ENCODE results near the gene IER3. TPM values are rescaled to one million over a fixed set of nuclear protein-coding genes. Genes with fewer than 3 reads are reported as not detected.
A peak's percentile ranks its signal among the peaks of the same experiment; 100 is the strongest.

IER3 gene
- total and polyA plus RNA-seq, 2 of the 13 experiments (the other 11 are each of a cell fraction or from before 2014, with no cell fraction given): 51.1 to 131 TPM

DNA sequence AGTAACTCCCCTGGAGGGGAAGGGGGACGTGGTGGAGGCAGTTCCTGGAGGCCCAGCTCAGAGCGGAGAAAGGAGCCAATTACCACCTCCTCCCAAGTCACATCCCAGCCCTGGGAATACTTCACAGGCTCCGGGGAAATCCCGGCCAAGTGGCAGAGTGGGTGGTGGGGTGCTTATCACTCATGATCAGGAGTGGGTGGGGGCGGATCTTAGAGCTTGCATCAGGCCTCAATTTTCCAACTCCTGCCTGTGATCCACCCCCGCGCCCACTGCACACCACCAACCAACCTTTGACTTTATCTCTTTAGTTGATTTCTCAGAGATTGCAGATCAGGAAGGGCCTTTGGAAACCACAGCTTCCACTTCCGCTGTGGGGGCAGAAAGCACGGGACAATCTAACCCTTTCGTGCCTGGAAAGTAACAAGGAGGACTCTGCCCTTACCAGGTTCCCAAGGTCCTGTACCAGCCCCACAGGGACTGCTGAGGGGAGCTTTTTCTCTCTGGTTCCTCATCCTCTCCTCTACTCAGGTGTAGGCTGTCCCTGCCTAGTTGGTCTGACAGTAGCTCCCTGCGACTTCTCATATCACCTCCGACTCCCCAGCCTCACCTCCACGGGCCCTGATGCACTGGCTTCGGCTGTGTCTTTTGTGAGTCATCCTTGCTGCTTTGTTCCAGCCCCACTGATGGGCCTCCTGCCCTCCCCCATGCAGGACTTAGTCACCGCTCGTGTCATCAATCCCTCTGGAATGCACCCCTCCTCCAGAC lies 24.9 kb upstream of the IER3 start (continued):
- TF ChIP-seq, protein P1, sequence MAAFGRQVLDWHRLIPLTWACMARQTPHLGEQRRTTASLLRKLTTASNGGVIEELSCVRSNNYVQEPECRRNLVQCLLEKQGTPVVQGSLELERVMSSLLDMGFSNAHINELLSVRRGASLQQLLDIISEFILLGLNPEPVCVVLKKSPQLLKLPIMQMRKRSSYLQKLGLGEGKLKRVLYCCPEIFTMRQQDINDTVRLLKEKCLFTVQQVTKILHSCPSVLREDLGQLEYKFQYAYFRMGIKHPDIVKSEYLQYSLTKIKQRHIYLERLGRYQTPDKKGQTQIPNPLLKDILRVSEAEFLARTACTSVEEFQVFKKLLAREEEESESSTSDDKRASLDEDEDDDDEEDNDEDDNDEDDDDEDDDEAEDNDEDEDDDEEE (CRISPR knock-in tag; IDR thresholded peaks at IDR 0.05): peak; percentile 86
- TF ChIP-seq NFE2L2 (IDR thresholded peaks at IDR 0.05; ENCODE audit: low read length): peak; percentile 6; the same call in 1 of the 2 replicates
- TF ChIP-seq DNMT3B (CRISPR knock-in tag; conservative IDR thresholded peaks at IDR 0.05): 0 out of 2 replicates have a peak, but pooled peaks have one; percentile 3
- peak; percentile 88 for TF ChIP-seq POLR2G (IDR thresholded peaks at IDR 0.05; ENCODE audit: low read depth, low read length)
- TF ChIP-seq, protein P2, sequence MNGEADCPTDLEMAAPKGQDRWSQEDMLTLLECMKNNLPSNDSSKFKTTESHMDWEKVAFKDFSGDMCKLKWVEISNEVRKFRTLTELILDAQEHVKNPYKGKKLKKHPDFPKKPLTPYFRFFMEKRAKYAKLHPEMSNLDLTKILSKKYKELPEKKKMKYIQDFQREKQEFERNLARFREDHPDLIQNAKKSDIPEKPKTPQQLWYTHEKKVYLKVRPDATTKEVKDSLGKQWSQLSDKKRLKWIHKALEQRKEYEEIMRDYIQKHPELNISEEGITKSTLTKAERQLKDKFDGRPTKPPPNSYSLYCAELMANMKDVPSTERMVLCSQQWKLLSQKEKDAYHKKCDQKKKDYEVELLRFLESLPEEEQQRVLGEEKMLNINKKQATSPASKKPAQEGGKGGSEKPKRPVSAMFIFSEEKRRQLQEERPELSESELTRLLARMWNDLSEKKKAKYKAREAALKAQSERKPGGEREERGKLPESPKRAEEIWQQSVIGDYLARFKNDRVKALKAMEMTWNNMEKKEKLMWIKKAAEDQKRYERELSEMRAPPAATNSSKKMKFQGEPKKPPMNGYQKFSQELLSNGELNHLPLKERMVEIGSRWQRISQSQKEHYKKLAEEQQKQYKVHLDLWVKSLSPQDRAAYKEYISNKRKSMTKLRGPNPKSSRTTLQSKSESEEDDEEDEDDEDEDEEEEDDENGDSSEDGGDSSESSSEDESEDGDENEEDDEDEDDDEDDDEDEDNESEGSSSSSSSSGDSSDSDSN (CRISPR knock-in tag; IDR thresholded peaks at IDR 0.05): peak; percentile 79
- TF ChIP-seq BCL6 (CRISPR knock-in tag; IDR thresholded peaks at IDR 0.05): peak; percentile 70
- TF ChIP-seq MTF2 (CRISPR knock-in tag; IDR thresholded peaks at IDR 0.05; ENCODE audit: borderline replicate concordance): no peak
- 0 out of 2 replicates have a peak, but pooled peaks have one; percentile 17 for TF ChIP-seq FOXK2 (IDR thresholded peaks at IDR 0.05)
- TF ChIP-seq THRA (CRISPR knock-in tag; IDR thresholded peaks at IDR 0.05; ENCODE audit: borderline replicate concordance): peak; percentile 32
- TF ChIP-seq ATF4 (CRISPR knock-in tag; IDR thresholded peaks at IDR 0.05): peak in 1 of 2 experiments; percentile 82; a peak in 1 of 4 replicates
- TF ChIP-seq, protein P3, sequence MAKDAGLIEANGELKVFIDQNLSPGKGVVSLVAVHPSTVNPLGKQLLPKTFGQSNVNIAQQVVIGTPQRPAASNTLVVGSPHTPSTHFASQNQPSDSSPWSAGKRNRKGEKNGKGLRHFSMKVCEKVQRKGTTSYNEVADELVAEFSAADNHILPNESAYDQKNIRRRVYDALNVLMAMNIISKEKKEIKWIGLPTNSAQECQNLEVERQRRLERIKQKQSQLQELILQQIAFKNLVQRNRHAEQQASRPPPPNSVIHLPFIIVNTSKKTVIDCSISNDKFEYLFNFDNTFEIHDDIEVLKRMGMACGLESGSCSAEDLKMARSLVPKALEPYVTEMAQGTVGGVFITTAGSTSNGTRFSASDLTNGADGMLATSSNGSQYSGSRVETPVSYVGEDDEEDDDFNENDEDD (CRISPR knock-in tag; IDR thresholded peaks at IDR 0.05; ENCODE audit: borderline replicate concordance): 0 out of 2 replicates have a peak, but pooled peaks have one; percentile 22
- peak; percentile 76 for TF ChIP-seq ELF1 (CRISPR knock-in tag; IDR thresholded peaks at IDR 0.05)
- peak; percentile 57; the same call in 1 of the 2 replicates for TF ChIP-seq ZNF274 (CRISPR knock-in tag; IDR thresholded peaks at IDR 0.05)
- TF ChIP-seq EED (CRISPR knock-in tag; IDR thresholded peaks at IDR 0.05): peak; percentile 86; the same call in 1 of the 2 replicates
- TF ChIP-seq CBX5 (CRISPR knock-in tag; IDR thresholded peaks at IDR 0.05; ENCODE audit: borderline replicate concordance): peak; percentile 93; the same call in 1 of the 2 replicates
- peak; percentile 14; the same call in 1 of the 2 replicates for TF ChIP-seq ZC3H4 (CRISPR knock-in tag; IDR thresholded peaks at IDR 0.05; ENCODE audit: borderline replicate concordance)
- TF ChIP-seq, protein P4, sequence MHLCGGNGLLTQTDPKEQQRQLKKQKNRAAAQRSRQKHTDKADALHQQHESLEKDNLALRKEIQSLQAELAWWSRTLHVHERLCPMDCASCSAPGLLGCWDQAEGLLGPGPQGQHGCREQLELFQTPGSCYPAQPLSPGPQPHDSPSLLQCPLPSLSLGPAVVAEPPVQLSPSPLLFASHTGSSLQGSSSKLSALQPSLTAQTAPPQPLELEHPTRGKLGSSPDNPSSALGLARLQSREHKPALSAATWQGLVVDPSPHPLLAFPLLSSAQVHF (CRISPR knock-in tag; IDR thresholded peaks at IDR 0.05): no peak; the same call in 1 of the 2 replicates
- no peak for TF ChIP-seq ZNF124 (CRISPR knock-in tag; IDR thresholded peaks at IDR 0.05)
- TF ChIP-seq U2AF1 (optimal IDR thresholded peaks at IDR 0.05; ENCODE audit: low read depth, low read length): peak; percentile 65
- no peak; the same call in 1 of the 2 replicates for TF ChIP-seq ZNF44 (CRISPR knock-in tag; IDR thresholded peaks at IDR 0.05)
- TF ChIP-seq MLLT10 (CRISPR knock-in tag; IDR thresholded peaks at IDR 0.05): no peak
- peak; percentile 79; the same call in 1 of the 2 replicates for TF ChIP-seq ZNF615 (CRISPR knock-in tag; IDR thresholded peaks at IDR 0.05; ENCODE audit: borderline replicate concordance)
